ENCODE measurements around the gene SYS1.

SYS1 gene

DNA sequence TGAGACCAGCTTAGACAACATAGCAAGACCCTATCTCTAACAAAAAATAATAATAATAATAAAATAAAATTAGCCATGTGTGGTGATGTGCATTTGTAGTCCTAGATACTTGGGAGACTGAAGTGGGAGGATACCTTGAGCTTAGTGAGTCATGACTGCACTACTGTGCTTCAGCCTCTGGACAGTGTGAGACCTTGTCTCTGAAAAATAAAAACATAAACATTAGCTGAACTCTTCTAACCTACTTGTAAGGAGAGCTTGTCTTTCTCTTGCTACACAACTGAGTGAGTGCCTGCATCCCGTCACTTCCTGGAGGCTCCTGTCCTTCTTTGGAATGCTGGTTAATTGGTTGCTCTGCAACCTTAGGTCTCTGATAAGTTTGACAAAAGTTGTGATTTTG, 40.0 kb downstream of the SYS1 start:
- no peaks in the 10 kb centered on the region for H3K4me1 ChIP-seq (ENCODE audit: control insufficient read depth, insufficient read depth, low read length)
- no peak overlapping the region for H3K9ac ChIP-seq (ENCODE audit: low read depth, low read length)
- H3K4me3 ChIP-seq (ENCODE audit: low read depth, low read length), result no peak overlapping the region
- peaks cover 24% of the 10 kb centered on the region for H3K27me3 ChIP-seq (ENCODE audit: control insufficient read depth, insufficient read depth, low read length)
- peaks cover 8% of the 10 kb centered on the region for H3K9me3 ChIP-seq (ENCODE audit: control insufficient read depth, insufficient read depth, low read length)
- no peaks in the 10 kb centered on the region for H3K36me3 ChIP-seq (ENCODE audit: control insufficient read depth, insufficient read depth, low read length)

DNA sequence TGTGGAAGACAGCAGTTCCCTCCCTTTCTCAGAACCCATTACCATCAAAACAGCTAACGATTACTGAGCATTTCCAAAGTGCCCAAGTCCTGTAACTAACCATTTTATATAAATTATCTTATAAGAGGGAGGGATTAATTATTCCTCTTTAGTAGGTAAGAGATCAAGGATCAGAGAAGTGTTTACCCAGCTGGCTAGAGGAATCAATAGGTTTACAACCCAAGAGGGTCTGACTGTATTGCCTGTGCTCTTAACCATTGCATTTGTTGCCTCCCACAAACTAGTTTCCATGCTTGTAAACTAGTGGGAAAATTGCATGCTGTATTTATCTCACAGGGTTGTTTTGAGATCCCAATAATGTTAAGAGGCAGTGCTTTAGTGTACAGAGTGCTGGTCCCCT, 41.5 kb downstream of the SYS1 start:
- Histone ChIP-seq H3K36me3 (ENCODE audit: control insufficient read depth, insufficient read depth, low read length) (no peaks in the 10 kb centered on the region), H3K4me3 (ENCODE audit: low read depth, low read length) (no peak overlapping the region), H3K9ac (ENCODE audit: low read depth, low read length) (no peak overlapping the region), H3K4me1 (ENCODE audit: control insufficient read depth, insufficient read depth, low read length) (no peaks in the 10 kb centered on the region), H3K9me3 (ENCODE audit: control insufficient read depth, insufficient read depth, low read length) (peaks cover 8% of the 10 kb centered on the region), H3K27me3 (ENCODE audit: control insufficient read depth, insufficient read depth, low read length) (peaks cover 24% of the 10 kb centered on the region)

DNA sequence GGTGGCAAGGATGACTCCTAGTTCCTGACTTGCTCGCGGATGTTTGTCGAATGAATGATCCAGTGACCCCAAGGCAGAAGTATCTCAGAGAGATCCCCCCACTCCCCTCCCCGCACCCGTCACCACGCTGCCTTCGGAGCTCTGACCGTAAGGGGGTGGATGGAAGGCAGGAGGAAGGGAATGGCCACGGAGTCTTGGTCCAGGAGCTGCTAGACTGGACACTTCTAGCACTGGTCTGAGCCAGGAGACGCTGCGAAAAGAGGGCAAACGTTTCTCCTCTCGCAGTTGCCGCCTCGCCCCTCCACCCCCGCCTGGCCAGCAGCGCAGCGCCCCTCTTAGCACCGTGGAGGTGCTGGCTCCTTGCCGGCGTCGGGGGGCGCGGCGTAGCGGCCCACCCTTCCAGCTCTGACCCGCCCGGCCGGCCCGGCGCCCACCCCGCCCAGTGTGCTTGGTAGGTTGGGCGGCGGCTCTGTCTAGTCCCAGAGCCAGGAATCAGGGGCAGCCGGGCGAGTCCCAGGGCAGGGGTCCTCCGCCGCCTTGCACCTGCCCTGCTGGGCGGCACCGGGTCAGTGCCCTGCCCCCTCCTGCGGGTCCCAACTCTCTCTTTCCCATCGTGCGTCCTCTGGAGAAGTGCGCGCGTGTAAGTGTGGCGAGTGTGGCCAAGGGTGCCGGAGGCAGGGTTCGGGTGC, 42.8 kb downstream of the SYS1 start:
- H3K36me3 ChIP-seq (ENCODE audit: control insufficient read depth, insufficient read depth, low read length), result peaks cover 3% of the 10 kb centered on the region
- peak overlapping the region; percentile 83 for H3K4me3 ChIP-seq (ENCODE audit: low read depth, low read length)
- peaks cover 4% of the 10 kb centered on the region for H3K9me3 ChIP-seq (ENCODE audit: control insufficient read depth, insufficient read depth, low read length)
- no peaks in the 10 kb centered on the region for H3K4me1 ChIP-seq (ENCODE audit: control insufficient read depth, insufficient read depth, low read length)
- peak overlapping the region; percentile 90 for H3K9ac ChIP-seq (ENCODE audit: low read depth, low read length)
- peaks cover 24% of the 10 kb centered on the region for H3K27me3 ChIP-seq (ENCODE audit: control insufficient read depth, insufficient read depth, low read length)

DNA sequence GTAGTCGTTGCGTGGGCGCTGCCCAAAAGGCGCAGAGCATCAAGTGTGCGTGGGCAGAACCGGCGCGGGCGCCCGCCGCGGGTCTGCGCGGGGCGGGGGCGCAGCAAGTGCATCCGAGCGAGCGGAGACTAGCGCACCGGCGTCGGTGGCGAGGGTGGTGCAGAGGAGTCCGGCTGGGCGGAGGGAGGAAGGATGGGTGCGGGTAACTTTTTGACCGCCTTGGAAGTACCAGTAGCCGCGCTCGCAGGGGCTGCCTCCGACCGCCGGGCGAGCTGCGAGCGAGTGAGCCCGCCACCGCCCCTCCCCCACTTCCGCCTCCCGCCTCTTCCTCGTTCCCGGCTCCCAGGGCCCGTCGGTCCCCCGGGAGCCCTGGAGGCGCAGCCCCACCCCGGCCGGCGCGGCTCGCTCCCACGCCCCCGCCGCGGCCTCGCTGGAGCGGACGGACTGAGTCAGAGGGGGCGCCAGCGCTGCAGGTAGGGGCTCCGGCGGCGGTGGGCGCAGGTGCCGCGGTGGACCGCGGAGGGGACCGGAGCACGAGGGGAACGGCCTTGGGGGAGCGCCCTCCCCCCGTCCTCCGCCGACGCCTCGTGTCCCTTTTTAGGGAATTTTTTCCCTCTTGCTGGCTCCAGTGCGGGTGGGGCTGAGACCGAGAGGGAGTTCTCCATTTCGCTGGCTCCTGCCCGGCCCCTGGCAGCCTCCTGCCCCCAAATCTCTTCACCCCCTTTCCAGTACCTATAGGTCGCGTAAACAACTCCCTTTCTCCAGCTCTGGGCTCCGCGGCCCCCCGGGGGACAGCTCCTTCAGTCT, 43.5 kb downstream of the SYS1 start:
- H3K27me3 ChIP-seq (ENCODE audit: control insufficient read depth, insufficient read depth, low read length), result peaks cover 24% of the 10 kb centered on the region
- peak overlapping the region; percentile 83 for H3K4me3 ChIP-seq (ENCODE audit: low read depth, low read length)
- peaks cover 4% of the 10 kb centered on the region for H3K9me3 ChIP-seq (ENCODE audit: control insufficient read depth, insufficient read depth, low read length)
- H3K4me1 ChIP-seq (ENCODE audit: control insufficient read depth, insufficient read depth, low read length), result no peaks in the 10 kb centered on the region
- peak overlapping the region; percentile 90 for H3K9ac ChIP-seq (ENCODE audit: low read depth, low read length)
- H3K36me3 ChIP-seq (ENCODE audit: control insufficient read depth, insufficient read depth, low read length), result peaks cover 3% of the 10 kb centered on the region

DNA sequence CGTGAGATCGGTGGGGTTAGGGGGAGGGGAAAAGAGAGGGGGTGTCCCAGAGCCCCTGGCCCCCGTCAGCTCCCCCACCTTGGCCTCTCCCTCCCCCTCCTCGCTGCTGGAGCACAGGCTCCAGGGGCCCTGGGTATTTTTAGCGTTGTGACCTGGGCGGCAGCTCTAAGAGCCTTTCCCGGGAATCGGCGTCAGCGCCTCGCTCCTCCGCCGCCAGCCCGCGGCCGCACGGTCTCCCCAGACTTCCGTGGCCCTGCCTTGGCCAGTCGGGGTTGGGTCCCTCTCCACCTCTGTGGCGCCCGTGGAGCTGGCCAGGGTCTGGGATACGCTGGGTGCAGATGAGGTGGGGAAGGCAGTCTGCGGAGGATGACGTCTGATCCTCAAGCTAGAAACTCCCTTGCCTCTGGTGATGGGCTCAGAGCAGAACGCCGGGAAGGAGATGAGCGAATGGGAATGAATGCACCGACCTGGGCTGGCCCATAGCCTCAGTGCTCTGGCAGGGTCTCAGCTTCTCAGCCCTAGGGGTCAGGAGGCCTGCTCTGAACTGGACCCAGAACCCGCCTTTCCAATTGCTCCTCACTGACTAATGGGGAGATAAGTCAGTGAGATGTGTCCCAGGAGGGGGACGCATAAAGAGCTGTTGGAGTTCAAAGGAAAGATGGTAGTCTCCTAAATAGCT, 44.2 kb downstream of the SYS1 start:
- peaks cover 24% of the 10 kb centered on the region for H3K27me3 ChIP-seq (ENCODE audit: control insufficient read depth, insufficient read depth, low read length)
- H3K36me3 ChIP-seq (ENCODE audit: control insufficient read depth, insufficient read depth, low read length), result peaks cover 3% of the 10 kb centered on the region
- H3K9ac ChIP-seq (ENCODE audit: low read depth, low read length), result peak overlapping the region; percentile 90
- H3K4me1 ChIP-seq (ENCODE audit: control insufficient read depth, insufficient read depth, low read length), result no peaks in the 10 kb centered on the region
- peak overlapping the region; percentile 83 for H3K4me3 ChIP-seq (ENCODE audit: low read depth, low read length)
- no peaks in the 10 kb centered on the region for H3K9me3 ChIP-seq (ENCODE audit: control insufficient read depth, insufficient read depth, low read length)

DNA sequence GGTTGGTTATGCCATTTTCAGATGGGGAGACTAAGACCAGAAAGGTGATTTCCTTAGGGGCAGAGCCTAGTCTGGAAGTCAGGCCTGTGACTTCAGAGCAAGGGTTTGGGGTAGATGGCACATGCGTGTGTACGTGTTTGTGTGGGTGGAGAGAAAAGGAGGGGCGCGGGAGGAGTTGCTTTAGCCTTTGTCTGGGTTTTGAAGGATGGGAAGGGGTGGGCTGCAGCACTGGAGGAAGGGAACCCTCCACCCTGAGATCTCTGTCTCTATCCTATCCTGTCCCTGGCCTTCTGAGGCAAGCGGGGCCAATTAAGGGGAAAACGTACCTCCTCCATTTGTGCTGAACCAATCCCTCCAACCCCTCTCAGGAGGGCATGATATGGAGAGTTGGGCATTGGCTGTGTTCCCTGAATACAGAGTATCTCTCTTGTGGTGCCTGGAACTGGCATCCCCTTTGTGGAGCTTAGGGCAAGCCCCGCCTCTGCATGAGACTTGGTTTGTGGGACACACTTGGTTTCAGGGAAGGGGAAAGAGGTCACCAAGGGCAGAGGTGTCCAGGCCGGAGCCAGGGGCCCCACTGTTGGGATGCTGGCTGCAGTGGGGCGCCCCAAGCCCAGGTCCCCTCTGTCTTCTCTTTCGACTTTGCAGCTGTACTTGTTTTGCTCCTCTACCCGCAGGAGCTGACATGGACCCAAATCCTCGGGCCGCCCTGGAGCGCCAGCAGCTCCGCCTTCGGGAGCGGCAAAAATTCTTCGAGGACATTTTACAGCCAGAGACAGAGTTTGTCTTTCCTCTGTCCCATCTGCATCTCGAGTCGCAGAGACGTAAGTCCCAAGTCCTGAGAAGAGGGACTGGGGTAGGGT, 45.1 kb downstream of the SYS1 start, which contains the start of gene DBNDD2:
Gene DBNDD2 (plus strand): TSS at position 507 of the 863 bp plus-strand sequence. CDS start 179 bp downstream, at position 686.
- Histone ChIP-seq H3K4me3 (ENCODE audit: low read depth, low read length) (peak within 1 kb of the TSS; percentile 83), H3K4me1 (ENCODE audit: control insufficient read depth, insufficient read depth, low read length) (no peaks in the 10 kb centered on the region), H3K27me3 (ENCODE audit: control insufficient read depth, insufficient read depth, low read length) (peaks cover 23% of the 10 kb centered on the region), H3K9me3 (ENCODE audit: control insufficient read depth, insufficient read depth, low read length) (no peaks in the 10 kb centered on the region), H3K36me3 (ENCODE audit: control insufficient read depth, insufficient read depth, low read length) (peaks cover 3% of the 10 kb centered on the region), H3K9ac (ENCODE audit: low read depth, low read length) (peak within 1 kb of the TSS; percentile 90)

DNA sequence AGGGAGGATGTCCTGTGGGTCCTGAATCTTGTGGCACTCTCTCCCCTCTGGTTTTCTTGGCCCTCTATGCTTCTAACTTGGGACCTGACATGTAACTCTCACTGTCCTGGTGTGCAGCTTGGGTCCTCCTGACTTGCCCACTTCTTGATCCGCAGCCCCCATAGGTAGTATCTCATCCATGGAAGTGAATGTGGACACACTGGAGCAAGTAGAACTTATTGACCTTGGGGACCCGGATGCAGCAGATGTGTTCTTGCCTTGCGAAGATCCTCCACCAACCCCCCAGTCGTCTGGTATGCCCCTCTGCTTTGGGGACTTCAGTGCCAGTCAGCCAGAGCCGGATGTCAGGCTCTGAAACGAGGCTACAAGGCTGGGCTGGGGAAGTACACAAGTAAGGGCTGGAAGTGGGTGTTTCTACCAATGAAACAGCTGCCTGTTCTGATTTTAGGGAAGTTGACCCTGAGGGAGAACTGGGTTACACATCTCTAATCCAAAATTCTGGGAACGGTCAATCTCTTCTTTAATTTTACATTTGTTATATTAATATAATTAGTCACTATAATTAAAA, 45.8 kb downstream of the SYS1 start:
- no peaks in the 10 kb centered on the region for H3K9me3 ChIP-seq (ENCODE audit: control insufficient read depth, insufficient read depth, low read length)
- H3K27me3 ChIP-seq (ENCODE audit: control insufficient read depth, insufficient read depth, low read length), result peaks cover 21% of the 10 kb centered on the region

DNA sequence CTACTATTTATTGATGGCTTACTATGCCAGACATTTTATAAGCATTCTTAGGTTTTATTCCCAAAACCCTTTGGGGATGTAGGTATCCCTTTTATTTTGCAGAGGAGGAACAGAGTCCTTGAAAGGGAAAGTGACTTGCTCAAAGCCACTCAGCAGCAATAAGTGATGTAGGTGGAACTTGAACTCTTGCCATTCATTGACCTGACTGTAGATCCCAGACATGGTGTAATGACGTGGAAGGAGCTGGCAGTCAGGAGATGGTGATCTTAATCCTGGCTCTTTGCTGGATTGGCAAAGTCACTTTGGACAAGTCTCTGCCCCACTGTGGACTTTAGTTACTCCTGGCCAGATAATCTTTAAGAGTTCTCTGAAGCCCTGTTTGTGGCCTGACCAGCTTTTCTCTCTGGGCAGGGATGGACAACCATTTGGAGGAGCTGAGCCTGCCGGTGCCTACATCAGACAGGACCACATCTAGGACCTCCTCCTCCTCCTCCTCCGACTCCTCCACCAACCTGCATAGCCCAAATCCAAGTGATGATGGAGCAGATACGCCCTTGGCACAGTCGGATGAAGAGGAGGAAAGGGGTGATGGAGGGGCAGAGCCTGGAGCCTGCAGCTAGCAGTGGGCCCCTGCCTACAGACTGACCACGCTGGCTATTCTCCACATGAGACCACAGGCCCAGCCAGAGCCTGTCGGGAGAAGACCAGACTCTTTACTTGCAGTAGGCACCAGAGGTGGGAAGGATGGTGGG, 46.7 kb downstream of the SYS1 start:
- Histone ChIP-seq H3K9me3 (ENCODE audit: control insufficient read depth, insufficient read depth, low read length) (no peaks in the 10 kb centered on the region), H3K36me3 (ENCODE audit: control insufficient read depth, insufficient read depth, low read length) (peaks cover 3% of the 10 kb centered on the region), H3K27me3 (ENCODE audit: control insufficient read depth, insufficient read depth, low read length) (peaks cover 11% of the 10 kb centered on the region), H3K4me3 (ENCODE audit: low read depth, low read length) (no peak overlapping the region), H3K4me1 (ENCODE audit: control insufficient read depth, insufficient read depth, low read length) (no peaks in the 10 kb centered on the region), H3K9ac (ENCODE audit: low read depth, low read length) (no peak overlapping the region)

More for the DNA sequence above, 45.8 kb downstream of the SYS1 start:
- Histone ChIP-seq H3K4me3 (ENCODE audit: low read depth, low read length) (no peak overlapping the region), H3K9ac (ENCODE audit: low read depth, low read length) (no peak overlapping the region), H3K4me1 (ENCODE audit: control insufficient read depth, insufficient read depth, low read length) (no peaks in the 10 kb centered on the region), H3K36me3 (ENCODE audit: control insufficient read depth, insufficient read depth, low read length) (peaks cover 3% of the 10 kb centered on the region)

DNA sequence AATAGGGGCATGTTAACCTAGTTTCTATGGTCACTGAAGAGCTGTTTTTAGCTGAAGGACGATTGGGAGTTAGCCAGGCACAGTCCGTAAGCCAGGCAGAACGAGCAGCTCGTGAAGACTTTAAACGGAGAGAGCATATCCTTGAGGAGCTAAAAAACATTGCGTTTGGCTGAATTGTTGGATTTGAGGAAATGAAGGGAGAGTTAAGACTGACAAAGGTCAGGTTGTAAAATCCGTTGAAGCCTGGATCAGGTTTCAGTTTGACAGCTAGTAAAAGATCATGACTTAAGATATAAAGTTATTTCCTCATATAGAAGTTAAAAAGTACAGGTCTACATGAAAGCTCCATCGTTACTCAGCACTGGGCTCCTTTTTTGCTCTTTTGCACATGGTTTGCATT, 47.9 kb downstream of the SYS1 start:
- H3K9me3 ChIP-seq (ENCODE audit: control insufficient read depth, insufficient read depth, low read length), result no peaks in the 10 kb centered on the region
- no peak overlapping the region for H3K9ac ChIP-seq (ENCODE audit: low read depth, low read length)
- no peak overlapping the region for H3K4me3 ChIP-seq (ENCODE audit: low read depth, low read length)
- H3K27me3 ChIP-seq (ENCODE audit: control insufficient read depth, insufficient read depth, low read length), result peaks cover 4% of the 10 kb centered on the region
- peaks cover 3% of the 10 kb centered on the region for H3K36me3 ChIP-seq (ENCODE audit: control insufficient read depth, insufficient read depth, low read length)
- H3K4me1 ChIP-seq (ENCODE audit: control insufficient read depth, insufficient read depth, low read length), result peaks cover 4% of the 10 kb centered on the region

DNA sequence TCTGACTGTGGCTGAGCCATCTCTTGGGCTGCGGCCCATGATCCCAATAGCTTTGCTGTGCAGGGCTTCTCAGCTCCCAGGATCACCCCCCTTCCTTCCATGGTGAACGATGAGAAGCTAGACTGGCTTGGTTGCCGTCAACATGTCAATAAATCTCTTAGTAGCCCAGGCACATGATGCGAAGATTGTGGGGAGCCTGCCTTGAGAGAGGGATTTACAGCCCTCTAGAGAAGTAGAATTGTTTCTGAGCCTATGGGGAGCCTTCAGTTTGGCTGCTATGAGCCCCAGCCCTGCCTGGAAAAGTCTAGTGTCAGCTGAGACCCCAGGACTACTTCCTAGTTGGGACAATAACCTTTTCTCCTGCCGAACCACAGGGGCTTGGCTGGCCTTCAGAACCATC, 49.7 kb downstream of the SYS1 start:
- H3K36me3 ChIP-seq (ENCODE audit: control insufficient read depth, insufficient read depth, low read length), result peaks cover 3% of the 10 kb centered on the region
- H3K9ac ChIP-seq (ENCODE audit: low read depth, low read length), result no peak overlapping the region
- H3K27me3 ChIP-seq (ENCODE audit: control insufficient read depth, insufficient read depth, low read length), result no peaks in the 10 kb centered on the region
- H3K9me3 ChIP-seq (ENCODE audit: control insufficient read depth, insufficient read depth, low read length), result no peaks in the 10 kb centered on the region
- H3K4me3 ChIP-seq (ENCODE audit: low read depth, low read length), result no peak overlapping the region
- peaks cover 6% of the 10 kb centered on the region for H3K4me1 ChIP-seq (ENCODE audit: control insufficient read depth, insufficient read depth, low read length)

All from iPS-15b (cell line).